NOMO-1 treated with dmso at 0.1 percent for 144 hours (cell line): ENCODE measurements around the gene SPC24.
"Not testable (repeated sequence)": the region's sequence is repeated elsewhere in the genome, so short reads cannot be mapped to it uniquely, and the experiment has no call there.

ENCODE experiments used
- DNase-seq: peaks from one replicate; lab custom pipeline; 2025; ENCODE audit not compliant: unreplicated experiment; lab: John Stamatoyannopoulos, UW

The SPC24 gene

GRCh38 chr19:11192957-11193939 lies 37.7 kb upstream of the SPC24 start:
- DNase-seq: no peak

- DNase-seq: no peak
These were observed 36.4 kb upstream of the SPC24 start for GRCh38 chr19:11191934-11192333.

GRCh38 chr19:11191273-11191755 lies 35.7 kb upstream of the SPC24 start:
- DNase-seq: no peak

GRCh38 chr19:11190501-11190900 lies 34.9 kb upstream of the SPC24 start:
- no peak for DNase-seq

- DNase-seq: no peak
These were observed 31.9 kb upstream of the SPC24 start for GRCh38 chr19:11187441-11187840.

GRCh38 chr19:11182994-11183393 lies 27.4 kb upstream of the SPC24 start:
- DNase-seq: no peak

GRCh38 chr19:11181488-11181887 lies 25.9 kb upstream of the SPC24 start:
- DNase-seq: no peak

- not testable (repeated sequence) for DNase-seq
These were observed 25.4 kb upstream of the SPC24 start for GRCh38 chr19:11180975-11181374.

- DNase-seq: no peak
These were observed 24.8 kb upstream of the SPC24 start for GRCh38 chr19:11180346-11180745.

- no peak for DNase-seq
These were observed 24.2 kb upstream of the SPC24 start for GRCh38 chr19:11179716-11180297.

GRCh38 chr19:11179145-11179465 lies 23.5 kb upstream of the SPC24 start:
- not testable (repeated sequence) for DNase-seq

GRCh38 chr19:11177592-11177991 lies 22.0 kb upstream of the SPC24 start:
- no peak for DNase-seq

GRCh38 chr19:11176466-11177193 lies 21.0 kb upstream of the SPC24 start:
- no peak for DNase-seq

- no peak for DNase-seq
These were observed 20.3 kb upstream of the SPC24 start for GRCh38 chr19:11175920-11176319.

GRCh38 chr19:11174336-11174735 lies 18.8 kb upstream of the SPC24 start:
- no peak for DNase-seq

- no peak for DNase-seq
These were observed 18.1 kb upstream of the SPC24 start for GRCh38 chr19:11173516-11174155.

GRCh38 chr19:11172576-11172975 lies 17.0 kb upstream of the SPC24 start:
- no peak for DNase-seq

GRCh38 chr19:11171144-11171543 lies 15.6 kb upstream of the SPC24 start:
- no peak for DNase-seq

- no peak for DNase-seq
These were observed 14.5 kb upstream of the SPC24 start for GRCh38 chr19:11169896-11170678.

GRCh38 chr19:11168568-11168967 lies 13.0 kb upstream of the SPC24 start:
- DNase-seq: no peak
